Right atrium auricular region (tissue), 2 donors: ENCODE measurements around the gene SCGB1D2. TPM values are rescaled to one million over a fixed set of nuclear protein-coding genes. Genes with fewer than 3 reads are reported as not detected.

ENCODE experiments used
- DNase-seq: peaks from one replicate; pipeline ENCODE4 v3.0.0-alpha.2; 2019; ENCODE audit warnings: low spot score
- H3K27ac ChIP-seq, 2 donors: fragments of 200-600 bp; sonication (generic); 1 replicate in 1 of 2; 2 replicates in 1 of 2; pipeline ENCODE4 v1.5.1; 2016 to 2019
- H3K27me3 ChIP-seq, 2 donors: fragments of 200-600 bp; sonication (generic); one replicate each; pipeline versions ENCODE4 v1.5.1 to v1.6.0; 2017 to 2019
- H3K36me3 ChIP-seq: fragments of 200-600 bp; sonication (generic); one replicate; pipeline ENCODE4 v1.5.1; 2016
- H3K4me1 ChIP-seq, 2 donors: fragments of 200-600 bp; sonication (generic); one replicate each; pipeline versions ENCODE4 v1.5.1 to v1.6.0; 2017 to 2019
- H3K4me3 ChIP-seq, 2 donors: fragments of 200-600 bp; sonication (generic); 1 replicate in 1 of 2; 2 replicates in 1 of 2; pipeline ENCODE4 v1.5.1; 2017 to 2019; ENCODE audit warnings: mild to moderate bottlenecking in 1 of 2, moderate library complexity in 1 of 2
- H3K9me3 ChIP-seq, 2 donors: fragments of 200-600 bp; sonication (generic); one replicate each; pipeline ENCODE4 v1.5.1; 2019
- total RNA-seq, 2 donors: library from RNA; depleted of rRNA; stranded (reverse); fragments of >200 nt; gene quantifications; one replicate each; pipeline ENCODE4 v1.1.0, GENCODE V29; 2016
- TF ChIP-seq, protein P1 (sequence below), 2 donors: fragments of 200-600 bp; sonication (generic); IDR thresholded peaks; one replicate each; pipeline ENCODE4 v1.5.1; 2019; ENCODE audit warnings: antibody characterized with exemption in 2 of 2

SCGB1D2 gene
- total RNA-seq, 2 donors from 2014 or later: not detected

DNA sequence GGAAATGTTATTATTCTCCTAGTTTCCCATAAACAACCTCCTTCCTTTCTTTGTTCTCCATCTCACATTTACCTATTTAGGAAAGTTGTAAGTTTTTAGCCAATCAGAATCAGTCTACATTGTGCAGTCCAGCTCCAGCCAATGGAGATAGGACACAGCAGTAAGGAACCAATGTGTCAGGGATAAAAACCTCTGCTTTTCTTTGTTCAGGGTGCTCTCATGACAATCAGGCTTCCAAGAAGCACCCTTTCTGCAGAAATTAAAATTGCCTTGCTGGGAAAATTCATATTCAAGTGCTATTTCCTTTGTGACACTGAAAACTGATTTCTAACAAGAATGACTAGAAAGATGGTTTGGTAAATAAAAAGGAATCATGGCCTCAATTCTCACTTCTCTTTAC, 18.9 kb upstream of the SCGB1D2 start:
- no peak overlapping the region for H3K4me3 ChIP-seq
- H3K36me3 ChIP-seq: no peaks in the 10 kb centered on the region
- TF ChIP-seq, protein P1, sequence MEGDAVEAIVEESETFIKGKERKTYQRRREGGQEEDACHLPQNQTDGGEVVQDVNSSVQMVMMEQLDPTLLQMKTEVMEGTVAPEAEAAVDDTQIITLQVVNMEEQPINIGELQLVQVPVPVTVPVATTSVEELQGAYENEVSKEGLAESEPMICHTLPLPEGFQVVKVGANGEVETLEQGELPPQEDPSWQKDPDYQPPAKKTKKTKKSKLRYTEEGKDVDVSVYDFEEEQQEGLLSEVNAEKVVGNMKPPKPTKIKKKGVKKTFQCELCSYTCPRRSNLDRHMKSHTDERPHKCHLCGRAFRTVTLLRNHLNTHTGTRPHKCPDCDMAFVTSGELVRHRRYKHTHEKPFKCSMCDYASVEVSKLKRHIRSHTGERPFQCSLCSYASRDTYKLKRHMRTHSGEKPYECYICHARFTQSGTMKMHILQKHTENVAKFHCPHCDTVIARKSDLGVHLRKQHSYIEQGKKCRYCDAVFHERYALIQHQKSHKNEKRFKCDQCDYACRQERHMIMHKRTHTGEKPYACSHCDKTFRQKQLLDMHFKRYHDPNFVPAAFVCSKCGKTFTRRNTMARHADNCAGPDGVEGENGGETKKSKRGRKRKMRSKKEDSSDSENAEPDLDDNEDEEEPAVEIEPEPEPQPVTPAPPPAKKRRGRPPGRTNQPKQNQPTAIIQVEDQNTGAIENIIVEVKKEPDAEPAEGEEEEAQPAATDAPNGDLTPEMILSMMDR (IDR thresholded peaks at IDR 0.05): no peak
- DNase-seq: no peak
- peaks cover 14 to 32% of the 10 kb centered on the region in 2 donors for H3K9me3 ChIP-seq
- no peaks in the 10 kb centered on the region for H3K27me3 ChIP-seq
- no peak overlapping the region for H3K27ac ChIP-seq
- no peaks in the 10 kb centered on the region for H3K4me1 ChIP-seq

- Histone ChIP-seq H3K27me3 (no peaks in the 10 kb centered on the region), H3K4me1 (no peaks in the 10 kb centered on the region), H3K4me3 (no peak overlapping the region), H3K27ac (no peak overlapping the region), H3K36me3 (no peaks in the 10 kb centered on the region), H3K9me3 (no peaks in the 10 kb centered on the region)
- TF ChIP-seq, protein P1 (IDR thresholded peaks at IDR 0.05): no peak
- no peak for DNase-seq
Observed at GRCh38 chr11:62233730-62234129, 8.3 kb upstream of the SCGB1D2 start.

GRCh38 chr11:62236187-62236586, 5.9 kb upstream of the SCGB1D2 start:
- TF ChIP-seq, protein P1 (IDR thresholded peaks at IDR 0.05): no peak
- Histone ChIP-seq H3K27ac (no peak overlapping the region), H3K27me3 (no peaks in the 10 kb centered on the region), H3K36me3 (no peaks in the 10 kb centered on the region), H3K4me3 (no peak overlapping the region), H3K9me3 (no peaks in the 10 kb centered on the region), H3K4me1 (no peaks in the 10 kb centered on the region)
- DNase-seq: no peak

GRCh38 chr11:62237499-62237898, 4.5 kb upstream of the SCGB1D2 start:
- no peaks in the 10 kb centered on the region for H3K27me3 ChIP-seq
- no peak for DNase-seq
- H3K4me1 ChIP-seq: peaks cover 0 to 4% of the 10 kb centered on the region in 2 donors
- H3K9me3 ChIP-seq: no peaks in the 10 kb centered on the region
- TF ChIP-seq, protein P1 (IDR thresholded peaks at IDR 0.05): no peak
- no peak overlapping the region for H3K4me3 ChIP-seq
- H3K27ac ChIP-seq: no peak overlapping the region
- no peaks in the 10 kb centered on the region for H3K36me3 ChIP-seq

GRCh38 chr11:62238151-62238550, 3.9 kb upstream of the SCGB1D2 start:
- Histone ChIP-seq H3K36me3 (no peaks in the 10 kb centered on the region), H3K27ac (no peak overlapping the region), H3K27me3 (no peaks in the 10 kb centered on the region), H3K4me1 (peaks cover 0 to 5% of the 10 kb centered on the region in 2 donors), H3K4me3 (no peak overlapping the region), H3K9me3 (no peaks in the 10 kb centered on the region)
- TF ChIP-seq, protein P1 (IDR thresholded peaks at IDR 0.05): no peak
- no peak for DNase-seq

- H3K36me3 ChIP-seq: no peaks in the 10 kb centered on the region
- no peak overlapping the region for H3K27ac ChIP-seq
- no peaks in the 10 kb centered on the region for H3K27me3 ChIP-seq
- no peaks in the 10 kb centered on the region for H3K9me3 ChIP-seq
- no peak for DNase-seq
- TF ChIP-seq, protein P1 (IDR thresholded peaks at IDR 0.05): no peak
- H3K4me1 ChIP-seq: peaks cover 0 to 5% of the 10 kb centered on the region in 2 donors
- no peak overlapping the region for H3K4me3 ChIP-seq
Observed at GRCh38 chr11:62241095-62241494, 944 bp upstream of the SCGB1D2 start.
